CD14-positive monocyte (primary cell): Measurements from ENCODE around the gene KRT6B. TPM values are rescaled to one million over a fixed set of nuclear protein-coding genes. Genes with fewer than 3 reads are reported as not detected.

ENCODE experiments used
- DNase-seq, 3 donors: peaks; one replicate each; pipeline ENCODE4 v3.0.0-alpha.2; 2011 to 2022
- H2AFZ ChIP-seq: 2 replicates; pipeline ENCODE4 v1.6.0; 2012; ENCODE audit warnings: mild to moderate bottlenecking, low read depth, low read length, inconsistent platforms; ENCODE audit not compliant: insufficient read depth, poor library complexity, severe bottlenecking
- H3K27ac ChIP-seq, 2 donors: 1 replicate in 1 of 2; 2 replicates in 1 of 2; pipeline ENCODE4 v1.5.1; 2012 to 2013; ENCODE audit warnings: low read length in 2 of 2, control low read depth in 1 of 2, inconsistent platforms in 1 of 2, low read depth in 1 of 2, mild to moderate bottlenecking in 1 of 2
- H3K27me3 ChIP-seq, 2 donors: one replicate each; pipeline versions ENCODE4 v1.6.0 to v1.6.1; 2011 to 2013; ENCODE audit warnings: low read length in 2 of 2; ENCODE audit not compliant: control insufficient read depth in 2 of 2, insufficient read depth in 2 of 2
- H3K36me3 ChIP-seq, 2 donors: replicated peaks in 1 of 2; 1 replicate in 1 of 2; 2 replicates in 1 of 2; pipeline versions ENCODE4 v1.5.1 to v1.6.1; 2012 to 2013; ENCODE audit warnings: low read length in 2 of 2, control low read depth in 1 of 2, inconsistent platforms in 1 of 2, mild to moderate bottlenecking in 1 of 2; ENCODE audit not compliant: insufficient read depth in 2 of 2, control insufficient read depth in 1 of 2
- H3K4me1 ChIP-seq, 2 donors: 1 replicate in 1 of 2; 2 replicates in 1 of 2; pipeline versions ENCODE4 v1.5.1 to v1.6.1; 2012 to 2013; ENCODE audit warnings: low read length in 2 of 2, control low read depth in 1 of 2, inconsistent platforms in 1 of 2, mild to moderate bottlenecking in 1 of 2, moderate library complexity in 1 of 2; ENCODE audit not compliant: insufficient read depth in 2 of 2, control insufficient read depth in 1 of 2
- H3K4me2 ChIP-seq: replicated peaks from 2 replicates; pipeline ENCODE3; 2012; ENCODE audit warnings: low read length, moderate library complexity, mild to moderate bottlenecking; ENCODE audit not compliant: poor library complexity, severe bottlenecking; ENCODE audit errors: extremely low read depth
- H3K4me3 ChIP-seq, 3 experiments: fragments of 200-600 bp in 1 of 3; sonication (generic) in 1 of 3; replicated peaks in 1 of 3; 1 replicate in 2 of 3; 2 replicates in 1 of 3; pipeline ENCODE4 v1.5.1; 2011 to 2013; ENCODE audit warnings: low read length in 3 of 3, mild to moderate bottlenecking in 3 of 3, control low read depth in 2 of 3, low read depth in 2 of 3, inconsistent platforms in 1 of 3, moderate library complexity in 1 of 3
- H3K79me2 ChIP-seq: 2 replicates; pipeline ENCODE4 v1.6.0; 2012; ENCODE audit warnings: mild to moderate bottlenecking, control low read depth, inconsistent platforms, low read length, moderate library complexity; ENCODE audit not compliant: insufficient read depth
- H3K9ac ChIP-seq: 2 replicates; pipeline ENCODE4 v1.6.0; 2017; ENCODE audit warnings: low read length, mild to moderate bottlenecking; ENCODE audit not compliant: insufficient read depth, poor library complexity, severe bottlenecking
- H3K9me3 ChIP-seq, 2 donors: replicated peaks in 1 of 2; 1 replicate in 1 of 2; 2 replicates in 1 of 2; pipeline versions ENCODE4 v1.5.1 to v1.6.1; 2012 to 2013; ENCODE audit warnings: low read length in 2 of 2, control low read depth in 1 of 2; ENCODE audit not compliant: control insufficient read depth in 1 of 2, insufficient read depth in 1 of 2
- H4K20me1 ChIP-seq: 2 replicates; pipeline ENCODE4 v1.6.0; 2012; ENCODE audit warnings: mild to moderate bottlenecking, low read length, control low read depth, moderate library complexity; ENCODE audit not compliant: insufficient read depth
- H3K27ac Mint-ChIP-seq, 7 donors: one replicate each; pipeline ENCODE4 v1.8.0; 2020; ENCODE audit warnings: mild to moderate bottlenecking in 7 of 7, mixed read lengths in 7 of 7, moderate library complexity in 6 of 7, inconsistent platforms in 2 of 7
- H3K27me3 Mint-ChIP-seq, 3 donors: one replicate each; pipeline ENCODE4 v1.8.0; 2021 to 2022; ENCODE audit warnings: low read depth in 3 of 3, mild to moderate bottlenecking in 3 of 3, mixed read lengths in 3 of 3, moderate library complexity in 3 of 3, inconsistent platforms in 1 of 3
- H3K36me3 Mint-ChIP-seq, 2 donors: one replicate each; pipeline ENCODE4 v1.8.0; 2020; ENCODE audit warnings: mixed read lengths in 2 of 2, inconsistent platforms in 1 of 2, mild to moderate bottlenecking in 1 of 2
- H3K4me1 Mint-ChIP-seq: one replicate; pipeline ENCODE4 v1.8.0; 2020; ENCODE audit warnings: mild to moderate bottlenecking, mixed read lengths
- H3K4me3 Mint-ChIP-seq, 2 donors: one replicate each; pipeline ENCODE4 v1.8.0; 2020; ENCODE audit warnings: mild to moderate bottlenecking in 2 of 2, mixed read lengths in 2 of 2, moderate library complexity in 1 of 2
- H3K9me3 Mint-ChIP-seq, 7 donors: one replicate each; pipeline ENCODE4 v1.8.0; 2020 to 2022; ENCODE audit warnings: mixed read lengths in 7 of 7, mild to moderate bottlenecking in 6 of 7, moderate library complexity in 6 of 7, inconsistent platforms in 2 of 7
- WGBS: methylation state at CpG from one replicate; pipeline ENCODE4 v1.1.5; 2013; ENCODE audit warnings: missing lambda C conversion rate; ENCODE audit not compliant: insufficient coverage; 5-methylcytosine and 5-hydroxymethylcytosine counted together
- intact Hi-C, 2 donors: fragments of 100-400 bp; cut with micrococcal nuclease; formaldehyde crosslinking; loops; one replicate each; pipeline versions ENCODE4 v1.15.0 to v1.15.1; 2023
- polyA plus RNA-seq, 3 donors: library from polyadenylated mRNA; depleted of rRNA in 1 of 3; unstranded in 2 of 3; stranded (reverse) in 1 of 3; fragments of 300-500 nt in 2 of 3; fragments of >200 nt in 1 of 3; fragmentation: Illumina TruSeq in 2 of 3; gene quantifications; 1 replicate in 2 of 3; 2 replicates in 1 of 3; pipeline ENCODE4 v1.2.3, GENCODE V29; 2012 to 2021
- TF ChIP-seq, protein P1 (sequence below): fragments of 200-600 bp; IDR thresholded peaks from one replicate; pipeline ENCODE4 v1.8.0; 2022; ENCODE audit warnings: antibody characterized with exemption, mild to moderate bottlenecking

The KRT6B gene
- polyA plus RNA-seq, 3 donors: not detected

DNA sequence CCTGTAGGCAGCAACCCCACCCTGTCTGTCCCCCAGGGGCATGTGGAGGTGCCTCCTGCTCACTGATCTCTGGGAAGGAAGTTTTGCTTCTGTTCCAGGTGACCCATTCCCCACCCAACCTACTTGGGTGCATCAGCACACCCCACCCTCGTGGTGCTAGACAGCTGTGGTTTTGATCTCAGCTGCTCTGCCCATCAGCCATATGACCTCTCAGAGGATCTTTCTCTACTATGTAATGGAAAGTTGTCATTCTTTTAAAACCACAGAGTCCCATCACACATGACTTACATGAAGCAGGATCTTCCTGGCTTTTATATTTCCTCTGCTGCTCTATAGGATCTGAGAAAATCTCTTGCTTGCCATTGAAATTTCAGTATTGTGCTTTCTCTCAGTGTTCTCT is 32.3 kb downstream of the KRT6B start:
- H3K27ac Mint-ChIP-seq: no peak overlapping the region
- no CpG with 5 or more reads among the region's 1 CpG for WGBS
- DNase-seq: no peak
- Histone ChIP-seq H3K9ac (no peak overlapping the region), H3K27me3 (no peaks in the 10 kb centered on the region), H3K79me2 (no peaks in the 10 kb centered on the region), H3K9me3 (no peaks in the 10 kb centered on the region), H3K36me3 (no peaks in the 10 kb centered on the region), H3K4me1 (no peaks in the 10 kb centered on the region), H4K20me1 (no peaks in the 10 kb centered on the region), H2AFZ (no peak overlapping the region), H3K27ac (no peak overlapping the region), H3K4me2 (no peak overlapping the region), H3K4me3 (no peak overlapping the region)
- no peaks in the 10 kb centered on the region for H3K36me3 Mint-ChIP-seq
- intact Hi-C loops: no loop called here
- peaks cover 4 to 9% (median 9%) of the 10 kb centered on the region in 3 donors for H3K27me3 Mint-ChIP-seq
- H3K4me3 Mint-ChIP-seq: no peak overlapping the region
- TF ChIP-seq, protein P1, sequence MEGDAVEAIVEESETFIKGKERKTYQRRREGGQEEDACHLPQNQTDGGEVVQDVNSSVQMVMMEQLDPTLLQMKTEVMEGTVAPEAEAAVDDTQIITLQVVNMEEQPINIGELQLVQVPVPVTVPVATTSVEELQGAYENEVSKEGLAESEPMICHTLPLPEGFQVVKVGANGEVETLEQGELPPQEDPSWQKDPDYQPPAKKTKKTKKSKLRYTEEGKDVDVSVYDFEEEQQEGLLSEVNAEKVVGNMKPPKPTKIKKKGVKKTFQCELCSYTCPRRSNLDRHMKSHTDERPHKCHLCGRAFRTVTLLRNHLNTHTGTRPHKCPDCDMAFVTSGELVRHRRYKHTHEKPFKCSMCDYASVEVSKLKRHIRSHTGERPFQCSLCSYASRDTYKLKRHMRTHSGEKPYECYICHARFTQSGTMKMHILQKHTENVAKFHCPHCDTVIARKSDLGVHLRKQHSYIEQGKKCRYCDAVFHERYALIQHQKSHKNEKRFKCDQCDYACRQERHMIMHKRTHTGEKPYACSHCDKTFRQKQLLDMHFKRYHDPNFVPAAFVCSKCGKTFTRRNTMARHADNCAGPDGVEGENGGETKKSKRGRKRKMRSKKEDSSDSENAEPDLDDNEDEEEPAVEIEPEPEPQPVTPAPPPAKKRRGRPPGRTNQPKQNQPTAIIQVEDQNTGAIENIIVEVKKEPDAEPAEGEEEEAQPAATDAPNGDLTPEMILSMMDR: no peak
- no peaks in the 10 kb centered on the region for H3K9me3 Mint-ChIP-seq
- H3K4me1 Mint-ChIP-seq: peaks cover 4% of the 10 kb centered on the region

DNA sequence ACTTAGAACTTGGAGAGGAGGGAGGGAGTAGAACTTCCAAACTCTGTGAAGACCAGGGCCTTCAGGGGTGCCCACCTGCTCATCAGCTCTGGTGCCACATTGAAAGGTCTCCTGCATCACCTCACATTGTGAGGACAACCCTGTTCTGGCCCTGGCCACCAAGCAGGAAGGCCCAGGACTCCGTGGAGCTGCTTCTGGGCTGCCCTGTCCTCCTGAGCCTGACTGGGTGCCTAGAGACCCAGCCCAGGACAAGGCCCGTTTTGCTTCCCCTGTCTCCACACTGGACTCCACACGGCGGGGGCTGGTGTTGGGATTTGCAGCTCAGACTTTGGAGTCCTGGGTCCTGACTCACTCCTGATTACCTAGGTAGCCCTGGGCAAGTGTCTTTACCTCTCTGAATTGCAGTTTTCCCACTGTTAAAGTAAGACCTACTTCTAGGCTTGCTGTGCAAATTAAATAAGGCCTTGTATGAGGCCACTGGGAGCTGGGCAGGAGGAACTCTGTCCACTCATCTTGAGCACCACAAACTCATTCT is 33.3 kb downstream of the KRT6B start:
- no peak overlapping the region for H3K4me3 Mint-ChIP-seq
- no peaks in the 10 kb centered on the region for H3K36me3 Mint-ChIP-seq

More for the DNA sequence above, 33.3 kb downstream of the KRT6B start:
- peaks cover 4 to 14% (median 9%) of the 10 kb centered on the region in 3 donors for H3K27me3 Mint-ChIP-seq
- Histone ChIP-seq H3K4me1 (no peaks in the 10 kb centered on the region), H3K4me3 (no peak overlapping the region), H2AFZ (no peak overlapping the region), H3K79me2 (no peaks in the 10 kb centered on the region), H3K9ac (no peak overlapping the region), H3K9me3 (no peaks in the 10 kb centered on the region), H3K27ac (no peak overlapping the region), H3K27me3 (no peaks in the 10 kb centered on the region), H3K4me2 (no peak overlapping the region), H4K20me1 (no peaks in the 10 kb centered on the region), H3K36me3 (no peaks in the 10 kb centered on the region)
- TF ChIP-seq, protein P1: no peak
- no peak overlapping the region for H3K27ac Mint-ChIP-seq
- peaks cover 0 to 3% (median 0%) of the 10 kb centered on the region in 7 donors for H3K9me3 Mint-ChIP-seq
- 100% methylated on average over 4 of the region's 4 CpGs for WGBS
- peaks cover 4% of the 10 kb centered on the region for H3K4me1 Mint-ChIP-seq
- no peak for DNase-seq
- intact Hi-C loops: no loop called here
